Parathyroid adenoma (tissue), 2 donors: ENCODE results near the gene ZNF804A.

ENCODE experiments used
- H2AFZ ChIP-seq: fragments of 300-600 bp; sonication (generic); one replicate; pipeline ENCODE4 v1.7.0; 2017; ENCODE audit warnings: antibody characterized with exemption, mild to moderate bottlenecking
- H3K27ac ChIP-seq: fragments of 300-600 bp; sonication (generic); one replicate; pipeline ENCODE4 v1.7.0; 2017
- H3K27me3 ChIP-seq: fragments of 300-600 bp; sonication (generic); one replicate; pipeline ENCODE4 v1.7.0; 2017; ENCODE audit warnings: low read length; ENCODE audit not compliant: control insufficient read depth, insufficient read depth
- H3K36me3 ChIP-seq: fragments of 300-600 bp; sonication (generic); one replicate; pipeline ENCODE4 v1.7.0; 2017; ENCODE audit warnings: low read length; ENCODE audit not compliant: control insufficient read depth, insufficient read depth
- H3K4me1 ChIP-seq: fragments of 300-600 bp; sonication (generic); one replicate; pipeline ENCODE4 v1.7.0; 2017; ENCODE audit warnings: control low read depth
- H3K4me2 ChIP-seq: fragments of 300-600 bp; sonication (generic); one replicate; pipeline ENCODE4 v1.7.0; 2017; ENCODE audit warnings: low read length
- H3K4me3 ChIP-seq: fragments of 300-600 bp; sonication (generic); one replicate; pipeline ENCODE4 v1.7.0; 2017; ENCODE audit warnings: low read depth, low read length
- H3K79me2 ChIP-seq: fragments of 300-600 bp; sonication (generic); one replicate; pipeline ENCODE4 v1.7.0; 2017; ENCODE audit warnings: control low read depth
- H3K9ac ChIP-seq: fragments of 300-600 bp; sonication (generic); one replicate; pipeline ENCODE4 v1.7.0; 2017; ENCODE audit warnings: mild to moderate bottlenecking
- H3K9me3 ChIP-seq: fragments of 300-600 bp; sonication (generic); one replicate; pipeline ENCODE4 v1.7.0; 2017; ENCODE audit warnings: low read length; ENCODE audit not compliant: control insufficient read depth
- TF ChIP-seq, protein P1 (sequence below): fragments of 300-600 bp; sonication (generic); IDR thresholded peaks from one replicate; pipeline ENCODE4 v1.7.0; 2017; ENCODE audit warnings: antibody characterized with exemption, mild to moderate bottlenecking
- donor health status: primary hyperparathyroidism.

Gene ZNF804A

DNA sequence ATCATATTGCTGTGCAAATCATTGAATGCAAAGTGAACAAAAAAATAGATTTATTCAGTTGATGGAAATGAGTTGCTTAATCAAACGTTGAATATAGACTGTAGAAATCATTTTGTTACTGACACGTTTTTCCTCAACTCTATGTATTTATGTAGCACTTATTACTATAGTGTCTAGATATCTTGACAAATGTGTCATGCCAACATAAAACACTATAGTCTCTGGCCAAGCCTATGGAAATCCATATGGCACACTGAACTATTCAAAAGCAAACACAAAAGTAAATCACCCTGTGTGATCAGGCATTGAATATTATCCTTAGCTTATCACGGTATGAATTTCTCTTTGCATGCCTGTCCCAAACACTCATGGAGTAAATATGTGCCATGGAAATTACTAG, 131.3 kb downstream of the ZNF804A start:
- Histone ChIP-seq H3K27me3 (no peaks in the 10 kb centered on the region), H2AFZ (no peak overlapping the region), H3K9ac (no peak overlapping the region), H3K79me2 (no peaks in the 10 kb centered on the region), H3K4me2 (no peak overlapping the region), H3K9me3 (no peaks in the 10 kb centered on the region), H3K4me1 (no peaks in the 10 kb centered on the region), H3K36me3 (no peaks in the 10 kb centered on the region), H3K4me3 (no peak overlapping the region), H3K27ac (no peak overlapping the region)
- TF ChIP-seq, protein P1, sequence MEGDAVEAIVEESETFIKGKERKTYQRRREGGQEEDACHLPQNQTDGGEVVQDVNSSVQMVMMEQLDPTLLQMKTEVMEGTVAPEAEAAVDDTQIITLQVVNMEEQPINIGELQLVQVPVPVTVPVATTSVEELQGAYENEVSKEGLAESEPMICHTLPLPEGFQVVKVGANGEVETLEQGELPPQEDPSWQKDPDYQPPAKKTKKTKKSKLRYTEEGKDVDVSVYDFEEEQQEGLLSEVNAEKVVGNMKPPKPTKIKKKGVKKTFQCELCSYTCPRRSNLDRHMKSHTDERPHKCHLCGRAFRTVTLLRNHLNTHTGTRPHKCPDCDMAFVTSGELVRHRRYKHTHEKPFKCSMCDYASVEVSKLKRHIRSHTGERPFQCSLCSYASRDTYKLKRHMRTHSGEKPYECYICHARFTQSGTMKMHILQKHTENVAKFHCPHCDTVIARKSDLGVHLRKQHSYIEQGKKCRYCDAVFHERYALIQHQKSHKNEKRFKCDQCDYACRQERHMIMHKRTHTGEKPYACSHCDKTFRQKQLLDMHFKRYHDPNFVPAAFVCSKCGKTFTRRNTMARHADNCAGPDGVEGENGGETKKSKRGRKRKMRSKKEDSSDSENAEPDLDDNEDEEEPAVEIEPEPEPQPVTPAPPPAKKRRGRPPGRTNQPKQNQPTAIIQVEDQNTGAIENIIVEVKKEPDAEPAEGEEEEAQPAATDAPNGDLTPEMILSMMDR: no peak

DNA sequence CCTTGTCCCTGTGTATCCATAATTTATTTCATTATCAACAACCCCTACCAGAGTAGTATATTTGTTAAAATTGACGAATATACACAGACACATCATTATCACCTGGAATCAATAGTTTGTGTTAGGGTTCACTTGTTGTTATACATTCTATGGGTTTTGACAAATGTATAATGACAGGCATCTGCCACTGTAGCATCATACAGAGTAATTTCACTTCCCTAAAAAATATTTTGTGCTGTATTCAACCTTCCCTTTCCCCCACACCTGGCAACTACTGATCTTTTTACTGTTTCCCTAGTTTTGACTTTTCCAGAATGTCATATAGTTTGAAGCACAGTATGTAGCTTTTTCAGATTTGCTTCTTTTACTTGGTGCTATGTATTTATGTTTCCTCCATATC, 132.0 kb downstream of the ZNF804A start:
- no peak overlapping the region for H3K4me3 ChIP-seq
- H3K79me2 ChIP-seq: no peaks in the 10 kb centered on the region
- no peak overlapping the region for H3K27ac ChIP-seq
- H3K4me2 ChIP-seq: no peak overlapping the region
- no peak overlapping the region for H3K9ac ChIP-seq
- no peaks in the 10 kb centered on the region for H3K9me3 ChIP-seq
- no peak overlapping the region for H2AFZ ChIP-seq
- no peaks in the 10 kb centered on the region for H3K27me3 ChIP-seq
- TF ChIP-seq, protein P1: no peak
- H3K4me1 ChIP-seq: no peaks in the 10 kb centered on the region
- no peaks in the 10 kb centered on the region for H3K36me3 ChIP-seq

DNA sequence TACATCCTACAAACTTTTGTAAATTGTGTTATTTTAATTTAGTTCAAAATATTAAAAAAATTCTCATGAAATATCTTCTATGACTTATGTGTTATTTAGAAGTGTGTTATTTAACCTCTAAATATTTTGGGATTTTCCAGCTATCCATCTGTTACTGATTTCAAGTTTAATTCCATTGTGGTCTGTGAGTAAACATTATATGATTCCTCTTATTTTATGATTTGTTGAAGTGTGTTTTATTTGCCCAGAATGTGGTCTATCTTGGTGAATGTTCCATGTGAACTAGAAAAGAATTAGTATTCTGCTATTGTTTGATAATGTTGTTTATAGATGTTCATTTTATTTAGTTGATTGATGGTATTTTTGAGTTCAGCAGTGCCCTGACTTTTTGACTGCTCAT, 136.0 kb downstream of the ZNF804A start:
- H3K4me3 ChIP-seq: no peak overlapping the region
- H3K79me2 ChIP-seq: no peaks in the 10 kb centered on the region
- H2AFZ ChIP-seq: no peak overlapping the region
- TF ChIP-seq, protein P1: no peak
- no peak overlapping the region for H3K27ac ChIP-seq
- no peaks in the 10 kb centered on the region for H3K9me3 ChIP-seq
- H3K4me2 ChIP-seq: no peak overlapping the region
- no peaks in the 10 kb centered on the region for H3K27me3 ChIP-seq
- H3K36me3 ChIP-seq: no peaks in the 10 kb centered on the region
- no peak overlapping the region for H3K9ac ChIP-seq
- H3K4me1 ChIP-seq: no peaks in the 10 kb centered on the region

DNA sequence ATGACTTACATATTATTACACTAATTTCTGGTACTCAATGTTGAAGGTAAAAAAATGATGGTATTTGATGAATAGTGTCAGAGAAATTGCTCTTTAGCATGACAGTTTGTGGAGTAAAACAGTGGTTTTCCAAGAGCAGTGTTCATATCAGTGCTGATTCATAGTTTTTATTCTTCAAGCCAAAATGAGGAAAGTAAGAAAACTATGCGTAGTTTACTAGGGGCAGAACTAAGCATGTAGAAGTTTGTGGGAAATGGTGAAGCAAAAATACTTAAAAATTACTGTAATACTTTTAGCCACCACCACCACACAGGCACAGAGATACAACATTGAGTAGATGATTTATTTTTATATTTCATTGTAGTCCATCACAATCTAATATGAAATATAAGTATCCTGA, 137.3 kb downstream of the ZNF804A start:
- Histone ChIP-seq H2AFZ (no peak overlapping the region), H3K4me2 (no peak overlapping the region), H3K36me3 (no peaks in the 10 kb centered on the region), H3K4me1 (no peaks in the 10 kb centered on the region), H3K9me3 (no peaks in the 10 kb centered on the region), H3K4me3 (no peak overlapping the region), H3K27ac (no peak overlapping the region), H3K9ac (no peak overlapping the region), H3K79me2 (no peaks in the 10 kb centered on the region), H3K27me3 (no peaks in the 10 kb centered on the region)
- TF ChIP-seq, protein P1: no peak

DNA sequence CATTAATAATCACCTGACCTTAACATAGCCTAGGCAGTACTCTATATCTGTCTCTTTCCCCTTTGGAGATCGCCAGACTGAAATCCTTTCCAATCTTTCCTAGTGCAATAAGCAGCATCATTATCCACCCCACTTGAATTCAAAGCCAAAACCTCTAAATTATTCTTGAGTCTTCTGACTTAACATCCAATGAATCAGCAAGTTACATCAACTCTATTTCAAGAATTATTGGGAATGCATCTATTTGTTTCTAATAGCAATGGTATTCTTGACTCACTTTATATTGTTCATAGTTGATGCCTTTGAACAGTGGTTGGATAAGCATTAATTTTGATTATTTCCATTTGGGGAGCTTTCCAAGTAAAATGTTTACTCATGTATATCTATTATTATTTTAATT, 144.8 kb downstream of the ZNF804A start:
- Histone ChIP-seq H3K9ac (no peak overlapping the region), H3K79me2 (no peaks in the 10 kb centered on the region), H2AFZ (no peak overlapping the region), H3K4me3 (no peak overlapping the region), H3K27me3 (no peaks in the 10 kb centered on the region), H3K4me2 (no peak overlapping the region), H3K27ac (no peak overlapping the region), H3K9me3 (no peaks in the 10 kb centered on the region), H3K4me1 (no peaks in the 10 kb centered on the region), H3K36me3 (no peaks in the 10 kb centered on the region)
- TF ChIP-seq, protein P1: no peak
